ENCODE results near the gene TARS2. TPM values are rescaled to one million over a fixed set of nuclear protein-coding genes. Genes with fewer than 3 reads are reported as not detected.
A peak's percentile ranks its signal among the peaks of the same experiment; 100 is the strongest.

The TARS2 gene
- total RNA-seq, 1 experiment from 2014 or later, result 43.1 TPM

DNA sequence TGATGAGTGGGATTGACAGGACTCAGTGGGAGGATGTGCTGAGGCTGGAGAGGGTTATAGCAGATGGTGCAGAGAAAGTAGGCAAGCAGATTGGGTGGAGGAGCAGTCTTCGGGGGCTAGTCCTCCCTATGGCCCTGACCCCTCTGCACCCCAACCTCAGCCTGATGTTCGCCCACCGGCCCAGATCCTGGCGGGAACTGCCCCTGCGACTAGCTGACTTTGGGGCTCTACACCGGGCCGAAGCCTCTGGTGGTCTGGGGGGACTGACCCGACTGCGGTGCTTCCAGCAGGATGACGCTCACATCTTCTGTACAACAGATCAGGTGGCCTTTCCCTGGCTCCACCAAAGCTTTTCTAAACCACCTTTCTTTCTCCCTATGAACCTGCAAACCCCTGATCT is 11.1 kb downstream of the TARS2 start:
- CTCF ChIA-PET, result interaction anchor here (0.6 to 0.7 kb wide), 2 partner anchors 219 to 420 kb away, joined by 3 to 4 read pairs; no protein-coding TSS in a partner anchor
- intact Hi-C loops (cut with micrococcal nuclease), result no loop called here
- no peak overlapping the region for H3K4me3 Mint-ChIP-seq (ENCODE audit: unreplicated experiment)
- no peaks in the 10 kb centered on the region for H3K27me3 Mint-ChIP-seq (ENCODE audit: insufficient read depth, unreplicated experiment)
- no TSS peak for BruUV-seq (replicated peaks)
- H3K9me3 Mint-ChIP-seq (ENCODE audit: unreplicated experiment), result no peaks in the 10 kb centered on the region
- TF ChIP-seq, protein P1, sequence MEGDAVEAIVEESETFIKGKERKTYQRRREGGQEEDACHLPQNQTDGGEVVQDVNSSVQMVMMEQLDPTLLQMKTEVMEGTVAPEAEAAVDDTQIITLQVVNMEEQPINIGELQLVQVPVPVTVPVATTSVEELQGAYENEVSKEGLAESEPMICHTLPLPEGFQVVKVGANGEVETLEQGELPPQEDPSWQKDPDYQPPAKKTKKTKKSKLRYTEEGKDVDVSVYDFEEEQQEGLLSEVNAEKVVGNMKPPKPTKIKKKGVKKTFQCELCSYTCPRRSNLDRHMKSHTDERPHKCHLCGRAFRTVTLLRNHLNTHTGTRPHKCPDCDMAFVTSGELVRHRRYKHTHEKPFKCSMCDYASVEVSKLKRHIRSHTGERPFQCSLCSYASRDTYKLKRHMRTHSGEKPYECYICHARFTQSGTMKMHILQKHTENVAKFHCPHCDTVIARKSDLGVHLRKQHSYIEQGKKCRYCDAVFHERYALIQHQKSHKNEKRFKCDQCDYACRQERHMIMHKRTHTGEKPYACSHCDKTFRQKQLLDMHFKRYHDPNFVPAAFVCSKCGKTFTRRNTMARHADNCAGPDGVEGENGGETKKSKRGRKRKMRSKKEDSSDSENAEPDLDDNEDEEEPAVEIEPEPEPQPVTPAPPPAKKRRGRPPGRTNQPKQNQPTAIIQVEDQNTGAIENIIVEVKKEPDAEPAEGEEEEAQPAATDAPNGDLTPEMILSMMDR (IDR thresholded peaks at IDR 0.05; ENCODE audit: unreplicated experiment), result no peak
- H3K36me3 Mint-ChIP-seq (ENCODE audit: insufficient read depth, unreplicated experiment), result peaks cover 77% of the 10 kb centered on the region
- DNase-seq (ENCODE audit: unreplicated experiment), result no peak
- POLR2A ChIA-PET, result interaction anchor here (1.3 to 1.4 kb wide), 2 partner anchors 9 to 11 kb away, joined by 4 to 9 read pairs; partner anchors contain the start of genes ECM1 and TARS2
- H3K4me1 Mint-ChIP-seq (ENCODE audit: insufficient read depth, unreplicated experiment), result no peaks in the 10 kb centered on the region
- H3K27ac Mint-ChIP-seq (ENCODE audit: low read depth, unreplicated experiment), result no peak overlapping the region

- DNase-seq (ENCODE audit: unreplicated experiment), result no peak
- Mint-ChIP-seq H3K9me3 (ENCODE audit: unreplicated experiment) (no peaks in the 10 kb centered on the region), H3K36me3 (ENCODE audit: insufficient read depth, unreplicated experiment) (peaks cover 67% of the 10 kb centered on the region), H3K4me3 (ENCODE audit: unreplicated experiment) (no peak overlapping the region), H3K4me1 (ENCODE audit: insufficient read depth, unreplicated experiment) (peaks cover 7% of the 10 kb centered on the region), H3K27me3 (ENCODE audit: insufficient read depth, unreplicated experiment) (no peaks in the 10 kb centered on the region), H3K27ac (ENCODE audit: low read depth, unreplicated experiment) (no peak overlapping the region)
- intact Hi-C loops (cut with micrococcal nuclease), result no loop called here
- no TSS peak for BruUV-seq (replicated peaks)
- ChIA-PET POLR2A (interaction anchor here (0.9 to 3.5 kb wide), 2 partner anchors 11 to 18 kb away, joined by 3 to 16 read pairs; partner anchors contain the start of genes FALEC and TARS2), CTCF (interaction anchor here (0.7 kb wide), 1 partner anchor 62 kb away, joined by 3 read pairs; no protein-coding TSS in a partner anchor)
- TF ChIP-seq, protein P1 (IDR thresholded peaks at IDR 0.05; ENCODE audit: unreplicated experiment), result no peak
Measured at GRCh38 chr1:150505431-150505830, 18.2 kb downstream of the TARS2 start.

DNA sequence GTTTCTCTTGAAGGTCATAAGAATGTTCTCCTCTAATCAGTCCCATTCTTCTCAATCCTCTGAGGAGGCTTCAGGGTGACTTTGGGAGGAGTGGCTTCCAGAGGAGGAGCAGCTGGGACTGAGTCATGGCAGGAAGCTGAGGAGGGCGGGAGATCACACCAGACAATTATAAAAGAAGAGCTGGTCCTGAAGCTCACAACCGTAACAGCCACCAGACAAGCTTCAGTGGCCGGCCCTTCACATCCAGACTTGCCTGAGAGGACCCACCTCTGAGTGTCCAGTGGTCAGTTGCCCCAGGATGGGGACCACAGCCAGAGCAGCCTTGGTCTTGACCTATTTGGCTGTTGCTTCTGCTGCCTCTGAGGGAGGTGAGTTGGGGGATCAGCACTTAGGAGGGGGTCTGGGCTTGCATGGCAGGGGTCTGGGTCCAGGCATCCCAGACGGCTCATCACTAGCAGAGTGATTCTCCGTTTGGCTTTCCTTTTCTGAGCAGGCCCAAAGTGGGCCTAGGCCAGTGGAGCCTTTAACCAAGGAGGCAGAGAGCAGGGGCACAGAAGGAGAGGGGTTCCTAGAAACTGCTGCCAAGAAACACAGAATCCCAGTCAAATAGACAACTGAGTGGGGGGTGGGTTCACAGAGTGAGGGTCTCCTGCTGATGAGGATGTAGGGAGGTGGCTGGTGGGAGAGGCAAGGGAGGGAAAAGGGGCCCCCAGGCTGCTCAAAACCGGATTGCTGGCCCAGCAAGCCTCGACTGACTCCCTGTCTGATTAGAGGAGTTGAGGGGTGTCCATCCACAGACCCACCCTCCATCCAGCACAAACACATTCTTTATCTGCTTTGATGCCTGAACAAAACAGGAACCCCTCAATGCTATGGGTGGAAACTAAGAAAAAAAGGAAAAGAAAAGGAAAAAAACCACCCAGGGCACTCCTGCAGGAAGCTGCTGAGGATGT is 21.0 kb downstream of the TARS2 start, which contains the start of gene ECM1:
ECM1 (plus strand) TSS at position 198 of the 953 bp plus-strand sequence; CDS start at position 299, 101 bp downstream.
- Mint-ChIP-seq H3K27me3 (ENCODE audit: insufficient read depth, unreplicated experiment) (no peaks in the 10 kb centered on the region), H3K4me1 (ENCODE audit: insufficient read depth, unreplicated experiment) (peaks cover 11% of the 10 kb centered on the region), H3K36me3 (ENCODE audit: insufficient read depth, unreplicated experiment) (peaks cover 46% of the 10 kb centered on the region), H3K4me3 (ENCODE audit: unreplicated experiment) (peak within 1 kb of the TSS; percentile 13), H3K9me3 (ENCODE audit: unreplicated experiment) (no peaks in the 10 kb centered on the region), H3K27ac (ENCODE audit: low read depth, unreplicated experiment) (peak within 1 kb of the TSS; percentile 86)
- POLR2A ChIA-PET, result interaction anchor here (0.6 to 3.5 kb wide), 10 partner anchors 8 to 189 kb away, joined by 3 to 16 read pairs (median 4); partner anchors contain the start of genes FALEC, GOLPH3L and TARS2
- peak; percentile 81 for DNase-seq (ENCODE audit: unreplicated experiment)
- intact Hi-C loops (cut with micrococcal nuclease), result no loop called here
- CTCF ChIA-PET, result interaction anchor here (0.5 to 1.9 kb wide), 6 partner anchors 29 to 336 kb away, joined by 3 to 4 read pairs (median 4); no protein-coding TSS in a partner anchor
- TF ChIP-seq, protein P1 (IDR thresholded peaks at IDR 0.05; ENCODE audit: unreplicated experiment), result no peak
- BruUV-seq (replicated peaks), result no TSS peak

DNA sequence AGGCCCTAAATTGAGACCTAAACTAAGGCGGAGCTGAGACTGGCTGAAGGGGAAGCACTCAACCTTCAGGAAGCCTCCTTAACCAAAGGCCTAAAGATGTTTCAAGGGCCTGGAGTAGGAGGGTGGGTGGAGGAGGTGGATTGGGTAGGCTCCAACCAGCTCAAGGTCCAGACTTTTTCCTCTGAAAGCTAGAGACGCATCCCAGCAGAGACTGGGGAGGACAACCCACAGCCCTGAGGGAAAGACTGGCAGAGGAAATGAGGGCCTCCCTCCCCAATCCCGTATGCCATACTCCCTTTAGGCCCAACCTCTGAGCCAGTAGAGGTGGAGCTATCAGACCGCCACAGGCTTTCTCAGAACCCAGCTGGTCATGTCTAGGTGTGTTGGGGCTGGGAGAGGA is 21.8 kb downstream of the TARS2 start:
- POLR2A ChIA-PET, result interaction anchor here (0.5 kb wide), 1 partner anchor 13 kb away, joined by 3 read pairs; no protein-coding TSS in a partner anchor

More for the DNA sequence above, 21.8 kb downstream of the TARS2 start:
- DNase-seq (ENCODE audit: unreplicated experiment), result no peak
- Mint-ChIP-seq H3K27ac (ENCODE audit: low read depth, unreplicated experiment) (no peak overlapping the region), H3K4me3 (ENCODE audit: unreplicated experiment) (no peak overlapping the region), H3K4me1 (ENCODE audit: insufficient read depth, unreplicated experiment) (peaks cover 17% of the 10 kb centered on the region), H3K9me3 (ENCODE audit: unreplicated experiment) (no peaks in the 10 kb centered on the region), H3K36me3 (ENCODE audit: insufficient read depth, unreplicated experiment) (peaks cover 39% of the 10 kb centered on the region), H3K27me3 (ENCODE audit: insufficient read depth, unreplicated experiment) (no peaks in the 10 kb centered on the region)
- intact Hi-C loops (cut with micrococcal nuclease), result no loop called here
- TF ChIP-seq, protein P1 (IDR thresholded peaks at IDR 0.05; ENCODE audit: unreplicated experiment), result no peak
- CTCF ChIA-PET, result interaction anchor here (0.7 to 1.9 kb wide), 3 partner anchors 25 to 51 kb away, joined by 3 to 13 read pairs (median 4); partner anchors contain the start of gene ADAMTSL4
- no TSS peak for BruUV-seq (replicated peaks)
